ENCODE measurements around the gene DLD.
A peak's percentile ranks its signal among the peaks of the same experiment; 100 is the strongest.
"Not testable (repeated sequence)": the region's sequence is repeated elsewhere in the genome, so short reads cannot be mapped to it uniquely, and the experiment has no call there.

The DLD gene

DNA sequence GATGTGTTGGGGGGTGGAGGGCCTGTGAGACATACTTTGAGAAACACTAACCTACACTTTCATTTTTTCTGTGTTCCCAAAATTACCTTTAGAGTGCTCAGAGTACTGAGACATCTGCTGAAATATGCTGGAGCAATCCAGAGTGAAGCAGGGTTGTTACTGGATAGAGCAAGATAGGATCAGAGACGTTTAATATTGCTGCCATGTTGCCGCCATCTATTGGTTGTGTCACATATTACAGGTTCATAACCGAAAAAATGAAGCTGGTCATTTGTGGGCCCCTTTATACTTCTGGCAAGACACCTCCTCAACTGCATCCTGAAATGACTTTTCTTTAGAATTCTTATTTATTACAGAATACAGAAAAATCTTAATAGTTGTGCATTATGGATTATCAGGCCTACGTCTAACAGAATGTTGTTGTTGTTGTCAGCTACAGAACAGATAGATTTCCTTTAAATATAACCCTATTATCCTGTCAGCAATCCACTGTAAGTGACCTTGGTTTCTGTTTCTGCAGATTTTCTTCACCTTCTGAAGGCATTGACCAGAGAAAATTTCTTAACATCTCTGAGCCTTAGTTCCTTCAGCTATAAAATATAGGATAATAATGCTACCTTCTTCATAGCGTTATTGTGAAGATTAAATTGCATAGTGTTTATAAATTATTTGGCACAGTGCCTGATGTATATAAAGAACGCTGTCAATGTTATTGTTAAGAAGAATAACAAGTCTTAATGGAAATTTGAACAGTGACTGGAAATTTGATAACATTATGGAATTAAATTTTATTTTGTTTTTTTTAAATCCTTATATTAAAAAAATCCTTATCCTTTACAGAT, 16.2 kb upstream of the DLD start:
- peak; percentile 54 for DNase-seq

- DNase-seq: no peak
These were observed 14.1 kb upstream of the DLD start for GRCh38 chr7:107876916-107877315.

DNA sequence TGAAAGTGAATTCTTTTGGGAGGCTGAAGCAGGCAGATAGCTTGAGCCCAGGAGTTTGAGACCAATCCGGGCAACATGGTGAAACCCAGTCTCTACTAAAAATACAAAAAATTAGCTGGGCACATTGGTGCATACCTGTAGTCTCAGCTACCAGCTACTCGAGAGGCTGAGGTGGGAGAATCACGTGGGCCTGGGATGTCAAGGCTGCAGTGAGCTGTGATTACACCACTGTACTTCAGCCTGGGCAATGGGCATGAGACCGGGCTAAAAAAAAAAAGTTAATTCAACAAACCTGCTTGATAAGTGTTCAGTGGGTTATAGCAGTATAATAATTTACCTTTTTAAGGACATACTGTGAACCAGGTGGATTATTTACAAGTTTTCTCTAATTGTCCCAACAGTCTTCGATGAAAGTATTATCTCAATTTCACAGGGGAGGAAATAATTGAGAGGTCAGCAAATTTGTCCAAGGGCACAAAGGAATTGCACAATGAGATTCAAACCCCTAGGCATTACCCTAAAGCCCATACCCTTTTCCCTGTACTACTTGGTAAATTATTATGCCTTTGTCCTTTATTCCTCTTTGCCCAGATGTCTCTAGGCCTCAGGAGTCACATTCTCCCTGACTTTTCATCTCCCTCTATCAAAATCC, 13.1 kb upstream of the DLD start:
- DNase-seq: no peak

- DNase-seq: no peak
These were observed 12.3 kb upstream of the DLD start for GRCh38 chr7:107878636-107879035.

- peak; percentile 23 for DNase-seq
These were observed 11.5 kb upstream of the DLD start for GRCh38 chr7:107879400-107880035.

- DNase-seq: no peak
These were observed 8.2 kb upstream of the DLD start for GRCh38 chr7:107882766-107883165.

DNA sequence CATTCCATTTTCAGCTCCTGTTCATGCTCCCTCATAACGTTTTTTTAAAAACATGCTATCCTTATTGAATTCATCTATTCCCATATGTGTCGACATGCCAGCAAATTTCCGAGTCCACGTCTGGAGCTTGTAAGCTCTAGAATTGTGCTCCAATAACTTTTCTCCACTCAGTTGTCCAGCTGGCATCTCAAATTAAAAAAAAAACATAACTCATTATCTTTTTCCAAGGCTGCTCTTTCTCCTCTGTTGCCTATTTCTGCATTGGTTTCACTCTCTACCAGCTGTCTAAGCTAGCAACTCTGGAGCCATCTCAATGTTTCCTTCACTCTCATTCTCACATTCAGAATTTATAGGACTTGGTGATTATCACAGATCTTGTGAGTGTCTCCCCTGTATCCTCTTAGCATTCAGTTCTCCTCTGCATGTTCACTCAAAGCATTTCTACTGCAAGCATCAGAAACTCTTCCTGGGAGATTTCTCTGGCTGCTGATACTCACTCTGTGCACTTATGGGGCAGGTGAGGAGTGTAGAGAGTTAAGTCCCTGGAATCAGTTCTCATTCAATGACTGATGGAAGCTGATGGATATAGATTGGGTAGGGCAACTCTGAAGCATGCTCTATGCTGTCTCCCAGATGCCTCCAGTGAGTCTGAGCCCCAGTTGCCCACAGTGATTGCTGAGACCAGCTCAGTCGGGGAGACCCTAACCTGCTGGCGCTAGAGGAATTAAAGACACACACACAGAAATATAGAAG, 6.7 kb upstream of the DLD start:
- no peak for DNase-seq

- DNase-seq: not testable (repeated sequence)
These were observed 3.2 kb upstream of the DLD start for GRCh38 chr7:107887827-107888226.

- no peak for DNase-seq
These were observed 991 bp upstream of the DLD start for GRCh38 chr7:107889992-107890391.

DNA sequence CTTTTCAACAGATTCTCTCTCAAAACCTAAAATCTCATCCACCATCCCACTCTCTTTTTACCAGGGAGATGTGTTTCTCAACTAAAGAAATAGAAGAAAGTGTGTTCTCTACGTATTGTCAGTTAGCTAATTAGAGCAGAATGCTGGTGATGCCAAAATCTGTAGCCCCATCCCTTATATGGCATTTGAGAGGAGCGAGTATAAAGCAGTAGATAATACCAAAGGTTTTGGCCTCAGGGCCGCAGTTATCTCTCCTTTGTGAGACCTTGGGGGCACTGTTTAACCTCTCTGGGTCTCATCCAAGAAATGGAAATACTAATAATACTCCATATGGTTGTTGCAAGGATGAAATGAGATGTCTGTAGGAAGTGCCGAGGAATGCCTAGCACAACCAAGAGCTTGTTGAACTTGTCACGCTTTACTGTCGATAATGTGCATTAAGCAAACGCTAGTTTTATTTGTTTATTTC, 456 bp upstream of the DLD start:
- DNase-seq: no peak

- DNase-seq: no peak
These were observed 818 bp downstream of the DLD start for GRCh38 chr7:107891636-107892366.

- not testable (repeated sequence) for DNase-seq
These were observed 1.4 kb downstream of the DLD start for GRCh38 chr7:107892367-107892741.

DNA sequence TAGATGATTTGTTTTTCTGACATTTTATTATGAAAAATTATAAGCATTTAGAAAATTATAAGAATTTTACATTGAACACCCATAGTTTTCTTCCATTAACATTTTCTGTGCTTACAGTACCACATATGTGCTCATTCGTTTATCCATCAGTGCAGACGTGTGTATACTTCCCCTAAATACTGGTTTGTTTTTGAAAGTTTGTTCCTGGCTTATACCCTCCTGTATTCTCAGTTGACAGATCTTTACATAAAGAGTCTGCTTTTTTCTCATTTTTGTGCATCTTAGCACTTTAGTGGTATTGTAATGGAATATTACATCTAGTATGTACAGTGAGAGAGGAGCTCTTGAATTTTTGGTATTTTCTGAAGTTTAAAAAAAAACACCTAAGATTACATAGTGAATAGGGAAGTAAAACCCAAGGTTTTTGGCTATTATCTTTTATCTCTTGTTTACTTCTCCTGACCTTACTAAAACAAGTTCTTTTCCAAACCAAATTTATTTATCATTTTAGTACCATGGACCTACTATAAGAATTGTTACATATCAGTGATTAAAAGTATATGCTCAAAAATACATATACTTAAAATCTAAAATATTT, 8.1 kb downstream of the DLD start:
- no peak for DNase-seq

DNA sequence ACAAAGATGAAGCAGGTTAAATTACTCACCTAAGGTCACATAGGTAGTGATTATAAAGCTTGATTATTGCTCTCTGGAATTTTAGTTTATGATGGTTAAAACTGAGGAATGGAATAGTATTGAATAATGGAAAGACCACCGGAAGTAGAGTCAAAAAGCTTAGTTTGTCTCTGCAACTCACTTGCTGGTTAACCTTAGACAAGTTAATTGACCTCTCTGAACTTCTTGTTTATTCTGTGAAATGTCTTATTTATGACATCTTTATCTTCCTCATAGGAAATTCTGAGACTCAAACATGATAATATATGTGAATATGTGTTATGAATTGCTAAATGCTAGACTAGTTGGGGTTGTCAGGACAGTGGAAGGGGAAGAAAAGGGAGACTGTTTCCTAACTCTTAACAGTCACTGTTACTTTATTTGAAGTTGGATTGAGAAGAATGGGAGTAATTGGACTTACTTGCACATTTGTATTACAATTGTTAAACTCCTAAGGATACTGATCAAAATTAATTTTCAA, 9.6 kb downstream of the DLD start:
- no peak for DNase-seq

DNA sequence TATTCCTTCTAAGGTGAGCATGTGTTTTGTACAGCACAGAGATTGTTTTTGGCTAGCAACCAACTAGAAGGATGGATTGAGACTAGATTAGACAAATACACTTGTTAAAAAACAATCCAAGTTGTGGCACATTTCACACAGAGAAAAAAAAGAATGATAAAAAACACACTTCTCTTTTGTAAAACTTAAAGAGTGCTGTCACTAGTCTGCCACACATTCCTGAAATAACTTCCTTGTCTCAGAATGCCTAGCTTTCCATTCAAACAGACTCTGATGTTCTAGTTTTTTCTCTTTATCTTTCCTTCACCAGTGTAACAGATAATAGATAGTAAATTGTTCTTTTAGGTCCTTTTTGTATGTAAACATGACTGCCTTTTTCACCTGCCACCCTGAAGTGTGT, 11.4 kb downstream of the DLD start:
- DNase-seq: no peak

GRCh38 chr7:107907790-107908189, 16.8 kb downstream of the DLD start:
- DNase-seq: no peak

DNA sequence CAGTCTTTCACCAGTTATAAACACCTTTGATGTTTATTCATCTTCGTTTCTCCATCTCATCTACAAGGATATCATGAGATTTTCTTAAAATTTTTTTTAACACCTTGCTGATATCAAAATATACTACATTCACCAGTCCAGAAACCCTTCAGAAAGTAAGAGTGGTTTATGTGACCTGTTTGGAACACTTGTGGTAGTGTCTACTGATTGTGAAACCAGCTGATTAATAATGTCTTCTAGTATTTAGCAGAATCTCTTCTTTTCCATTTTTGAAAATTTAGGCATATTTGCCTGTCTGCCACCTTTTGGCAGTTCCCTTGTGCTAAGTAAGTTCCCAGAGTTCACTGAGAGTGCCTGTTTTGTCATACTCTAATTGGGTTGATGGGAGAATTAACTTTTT, 18.5 kb downstream of the DLD start:
- DNase-seq: no peak

DNA sequence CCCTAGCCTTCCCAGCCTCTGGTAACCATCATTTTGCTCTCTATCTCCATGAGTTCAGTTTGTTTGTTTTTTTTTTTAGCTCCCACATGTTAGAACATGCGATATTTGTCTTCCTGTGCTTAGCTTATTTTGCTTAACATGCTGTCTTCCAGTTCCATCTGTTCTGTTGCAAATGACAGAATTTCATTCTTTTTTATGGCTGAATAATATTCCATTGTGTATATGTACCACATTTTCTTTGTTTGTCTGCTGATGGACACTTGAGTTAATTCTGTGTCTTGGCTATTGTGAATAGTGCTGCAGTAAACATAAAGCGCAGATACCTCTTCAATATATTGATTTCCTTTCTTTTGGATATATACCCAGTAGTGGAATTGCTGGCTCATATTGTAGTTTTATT, 21.0 kb downstream of the DLD start:
- DNase-seq: no peak

DNA sequence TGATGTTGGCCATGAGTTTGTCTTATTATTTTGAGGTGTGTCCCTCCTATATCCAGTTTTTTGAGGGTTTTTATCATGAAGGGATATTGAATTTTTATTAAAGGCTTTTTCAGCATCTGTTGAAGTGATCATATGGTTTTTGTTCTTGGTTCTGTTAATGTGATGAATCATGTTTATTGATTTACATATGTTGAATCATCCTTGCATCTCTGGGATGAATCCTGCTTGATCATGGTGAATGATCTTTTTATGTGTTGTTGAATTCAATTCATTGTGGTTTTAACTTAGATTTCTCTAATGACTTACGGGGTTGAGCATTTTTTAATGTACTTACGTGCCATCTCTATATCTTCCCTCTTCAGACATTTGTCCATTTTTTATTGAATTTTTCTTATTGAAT, 22.9 kb downstream of the DLD start:
- DNase-seq: no peak

- DNase-seq: no peak
These were observed 23.8 kb downstream of the DLD start for GRCh38 chr7:107914831-107915230.

- DNase-seq: no peak
These were observed 24.6 kb downstream of the DLD start for GRCh38 chr7:107915541-107915940.

Measured in NCI-H345 (cell line).